Stimulated activated naive CD8-positive, alpha-beta T cell treated with anti-CD3 and anti-CD28 coated beads, Interleukin-15, Interleukin-2, amounts not matched to agents 100 U/mL and 50 U/mL, for 24 hours (primary cell): ENCODE measurements around the gene SLC25A51.
A peak's percentile ranks its signal among the peaks of the same experiment; 100 is the strongest.
"Not testable (repeated sequence)": the region's sequence is repeated elsewhere in the genome, so short reads cannot be mapped to it uniquely, and the experiment has no call there.

Source experiments
- ATAC-seq: fragments of 150-1000 bp; cut with Tn5 transposase; one replicate; pipeline ENCODE4 v1.10.0; 2021
- DNase-seq: peaks from one replicate; pipeline ENCODE4 v3.0.0; 2021

SLC25A51 gene

DNA sequence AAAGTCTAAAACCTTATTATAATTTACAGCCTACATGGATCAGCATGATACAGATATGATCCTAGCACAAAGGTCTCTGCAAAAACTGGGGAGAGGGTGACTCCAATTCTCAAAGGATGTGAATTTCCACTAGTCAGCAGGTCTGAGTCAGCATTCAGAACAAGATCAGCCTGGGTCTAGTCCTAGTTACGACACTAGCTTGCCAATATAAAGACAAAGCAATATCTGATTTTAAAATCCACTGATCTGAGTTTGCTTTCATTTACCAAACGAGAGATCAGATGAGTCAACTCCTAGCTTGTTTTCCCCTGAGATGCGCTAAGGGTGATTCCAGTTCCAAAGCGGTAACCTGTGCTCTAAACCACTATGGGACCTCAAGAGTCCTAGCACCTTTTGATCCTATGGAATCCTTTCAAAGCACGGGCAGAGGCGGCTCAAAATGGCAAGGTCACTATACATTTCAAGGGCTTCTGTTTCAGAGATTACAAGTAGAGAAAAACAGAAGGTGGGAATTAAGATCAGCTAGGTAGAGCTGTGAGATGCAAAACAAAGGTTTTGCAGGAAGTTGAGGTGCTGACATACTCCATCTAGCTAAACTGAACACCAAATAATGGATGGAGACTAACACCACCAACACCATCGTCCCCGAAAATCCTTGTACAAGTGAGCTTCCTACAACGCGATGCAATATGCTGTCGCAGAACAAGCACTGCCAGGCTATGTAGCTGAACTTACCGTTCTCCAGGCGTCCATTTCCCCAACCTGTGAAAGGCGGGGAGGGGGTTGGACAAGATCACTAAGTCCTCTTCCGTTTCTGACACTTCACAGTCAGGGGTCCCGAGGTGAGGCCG is 906 bp downstream of the SLC25A51 start:
- DNase-seq = no peak
- ATAC-seq = no peak

DNA sequence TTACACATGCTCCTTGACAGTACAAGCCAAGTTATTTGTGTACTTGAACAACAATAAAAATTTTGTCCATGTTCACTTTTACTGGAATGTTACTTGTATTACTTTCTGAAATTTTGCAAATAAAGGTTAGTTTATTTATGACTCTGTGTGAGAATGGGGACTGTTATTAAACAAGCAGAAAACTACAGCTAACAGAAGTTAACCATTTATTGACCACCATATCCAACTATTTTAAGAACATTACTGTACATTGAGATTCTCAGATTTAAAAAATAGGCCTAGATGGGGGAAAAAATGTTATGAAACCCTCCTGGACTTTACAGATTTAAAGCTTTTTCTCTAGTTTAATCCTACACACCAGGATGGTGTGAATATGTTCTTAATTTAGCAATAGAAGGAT is 1.8 kb downstream of the SLC25A51 start:
- ATAC-seq = no peak
- no peak for DNase-seq

DNA sequence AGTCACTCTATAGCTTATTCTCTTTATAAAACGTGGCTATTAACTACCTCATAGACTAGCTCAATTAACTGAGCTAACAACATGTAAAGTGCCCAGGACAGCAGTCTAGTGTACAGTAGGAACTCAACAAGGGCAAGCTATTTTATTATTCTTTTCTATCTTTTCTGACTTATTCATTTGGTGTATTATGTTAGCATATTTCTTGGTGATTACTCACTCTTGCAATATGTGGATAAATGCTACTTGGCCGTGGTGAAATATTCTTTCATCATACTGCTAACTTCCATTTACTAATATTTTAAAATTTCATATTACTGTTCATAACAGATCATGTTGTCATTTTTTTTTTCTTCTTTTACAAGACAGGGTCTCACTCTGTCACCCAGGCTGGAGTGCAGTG is 4.9 kb downstream of the SLC25A51 start:
- DNase-seq (no peak), ATAC-seq (no peak)

DNA sequence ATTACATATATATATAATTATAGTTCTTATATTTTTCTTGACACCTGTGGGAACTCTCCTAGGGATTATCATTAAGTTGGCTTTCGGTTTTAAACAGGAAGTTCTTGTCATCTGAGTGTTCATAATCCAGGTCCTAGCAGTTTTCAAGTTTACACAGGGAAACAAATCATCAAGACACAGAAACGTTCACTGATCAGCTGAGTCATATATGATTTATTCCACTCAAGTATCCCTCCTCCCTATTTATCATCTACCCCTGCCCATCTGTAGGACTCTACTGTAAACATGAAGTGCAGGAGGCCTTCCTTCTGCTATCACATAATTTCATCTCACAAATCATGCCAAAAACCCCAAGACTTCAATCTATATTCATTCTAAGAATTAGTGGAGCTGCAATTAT is 6.3 kb downstream of the SLC25A51 start:
- DNase-seq (no peak), ATAC-seq (no peak)

DNA sequence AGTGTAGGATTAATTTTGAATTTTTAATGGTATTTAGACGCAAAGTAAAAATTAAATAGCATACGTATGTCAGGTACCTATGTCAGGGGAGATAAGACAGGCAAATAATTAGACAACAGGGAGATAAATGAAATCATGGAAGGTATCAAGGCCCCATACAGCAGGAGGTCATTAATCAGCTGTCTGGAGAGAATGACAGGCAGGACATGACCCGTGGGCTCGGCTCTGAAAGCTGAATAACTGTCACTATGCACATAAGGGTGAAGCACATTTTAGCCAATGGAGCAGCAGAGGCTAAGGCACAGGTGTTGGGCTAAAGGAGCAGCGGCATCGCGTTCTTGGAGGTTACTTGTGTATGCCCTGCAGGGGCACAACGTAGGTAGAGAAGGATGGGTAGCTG is 11.9 kb downstream of the SLC25A51 start:
- ATAC-seq (no peak), DNase-seq (no peak)

DNA sequence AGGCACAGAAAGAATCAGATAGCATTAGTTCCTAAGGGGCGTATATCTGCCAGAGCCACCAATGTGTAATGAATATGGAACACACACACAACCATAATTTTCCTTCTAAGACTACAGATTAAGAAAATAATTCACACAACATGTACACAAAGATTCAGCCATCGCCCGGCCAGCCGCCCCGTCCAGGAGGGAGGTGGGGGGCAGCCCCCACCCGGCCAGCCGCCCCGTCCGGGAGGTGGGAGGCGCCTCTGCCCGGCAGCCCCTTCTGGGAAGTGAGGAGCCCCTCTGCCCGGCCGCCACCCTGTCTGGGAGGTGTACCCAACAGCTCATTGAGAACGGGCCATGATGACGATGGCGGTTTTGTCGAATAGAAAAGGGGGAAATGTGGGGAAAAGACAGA is 12.9 kb downstream of the SLC25A51 start:
- DNase-seq, ATAC-seq: not testable (repeated sequence)

DNA sequence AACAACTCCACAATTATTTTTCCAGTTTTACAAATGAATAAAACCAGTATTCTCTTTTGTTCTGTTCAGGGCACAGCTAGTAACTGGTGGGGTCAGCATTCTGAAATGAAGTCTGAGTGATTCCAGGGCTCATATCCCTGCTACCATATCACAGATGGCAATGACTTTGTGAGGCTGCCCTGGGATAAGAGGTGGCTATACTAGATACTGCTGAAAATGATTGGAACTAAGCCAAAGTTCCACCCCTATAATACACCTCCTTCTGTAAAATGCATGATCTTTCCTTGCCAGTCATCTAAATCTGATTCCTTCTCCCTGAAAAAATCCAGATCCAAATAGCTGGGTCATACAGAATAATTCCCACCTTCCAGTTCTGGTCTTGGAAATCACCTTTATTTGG is 14.4 kb downstream of the SLC25A51 start:
- ATAC-seq = no peak

DNA sequence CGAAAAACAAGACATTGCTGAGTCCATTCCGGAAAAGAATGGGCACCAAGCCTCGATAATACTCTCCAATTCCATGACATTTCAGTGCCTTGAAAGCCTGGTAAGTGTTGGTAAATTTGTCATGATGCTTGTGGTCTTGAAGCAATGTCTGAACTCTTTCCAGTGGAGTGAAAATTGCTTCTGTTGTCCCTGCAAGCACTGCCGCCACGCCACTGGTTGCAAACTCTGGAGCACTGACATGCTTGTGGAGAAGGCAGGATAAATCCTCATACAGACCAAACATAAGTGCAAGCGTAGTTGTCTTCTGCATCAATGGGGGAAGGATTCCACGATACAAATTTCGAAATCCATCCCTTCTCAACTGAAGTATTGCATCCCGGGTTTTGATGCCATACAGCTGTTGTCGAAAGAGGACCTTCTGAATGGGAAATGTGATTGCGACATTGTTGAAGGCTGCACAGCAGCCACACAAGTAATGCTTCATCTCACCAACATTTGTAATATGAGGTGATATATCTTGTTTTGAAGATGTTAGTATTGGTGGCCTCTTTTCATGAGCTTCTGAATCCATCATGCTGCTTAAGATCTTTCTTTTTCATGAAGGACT is 15.8 kb downstream of the SLC25A51 start:
- not testable (repeated sequence) for ATAC-seq

More for the DNA sequence above, 14.4 kb downstream of the SLC25A51 start:
- no peak for DNase-seq

DNA sequence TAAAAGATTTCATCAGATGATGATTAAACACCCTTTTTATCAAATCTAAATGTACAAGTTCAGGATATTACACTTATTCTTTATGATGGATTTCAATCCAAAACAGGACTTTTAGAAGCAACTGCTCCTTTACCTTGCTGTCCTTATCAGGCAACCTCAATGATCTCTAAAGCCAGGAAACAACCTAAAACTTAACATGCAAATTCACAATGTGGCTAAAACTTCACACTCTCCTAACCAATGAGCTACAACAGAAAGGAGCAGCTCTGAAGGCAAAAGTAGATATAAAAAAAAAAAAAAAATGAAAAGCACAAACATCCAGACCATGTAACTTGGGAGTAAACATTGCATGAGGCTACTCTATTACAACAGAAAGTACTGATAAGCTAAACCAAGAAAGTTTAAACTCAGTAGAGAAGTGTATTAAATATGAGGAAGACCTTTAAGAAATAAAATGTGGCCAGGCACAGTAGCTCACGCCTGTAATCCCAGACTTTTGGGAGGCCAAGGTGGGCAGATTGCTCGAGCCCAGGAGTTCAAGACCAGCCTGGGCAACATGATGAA is 22.9 kb downstream of the SLC25A51 start:
- ATAC-seq (no peak), DNase-seq (no peak)

More for the DNA sequence above, 15.8 kb downstream of the SLC25A51 start:
- DNase-seq = not testable (repeated sequence)

DNA sequence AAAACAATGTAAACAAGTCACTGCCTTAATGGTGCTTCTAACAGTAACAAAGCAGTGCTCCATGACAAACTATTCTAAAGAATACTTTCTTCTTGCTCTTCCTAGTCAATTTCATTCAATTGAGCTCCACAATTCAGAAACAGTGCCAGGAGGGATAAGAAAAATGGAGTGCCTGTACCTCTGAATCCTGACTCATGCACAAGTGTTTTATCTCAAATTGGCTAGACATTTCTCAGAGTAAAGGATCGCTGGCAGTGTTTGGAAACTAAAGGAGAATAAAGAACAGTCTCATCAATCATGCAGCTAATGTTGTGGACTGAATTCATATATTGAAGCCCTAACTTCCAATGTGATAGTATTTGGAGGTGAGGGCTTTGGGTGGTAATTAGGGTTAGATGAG is 27.6 kb downstream of the SLC25A51 start:
- no peak for ATAC-seq
- no peak for DNase-seq

DNA sequence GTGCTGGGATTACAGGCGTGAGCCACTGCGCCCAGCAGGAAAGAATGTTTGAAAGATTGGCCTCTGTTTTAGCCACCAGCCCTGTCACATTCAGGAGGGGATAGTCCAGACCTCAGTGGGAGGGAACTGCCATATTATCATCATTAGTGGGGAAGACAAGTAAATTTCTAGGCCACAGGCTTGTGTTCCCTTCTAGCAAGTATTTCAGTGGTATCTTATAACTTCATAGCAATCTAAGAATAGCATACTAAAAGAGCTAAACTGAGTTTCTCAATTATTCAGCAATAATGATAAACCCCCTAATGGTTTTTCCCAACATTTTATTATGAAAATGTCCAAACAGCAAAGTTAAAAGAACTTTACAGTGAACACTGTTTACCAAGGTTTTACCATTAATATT is 30.0 kb downstream of the SLC25A51 start:
- no peak for DNase-seq
- ATAC-seq = no peak

DNA sequence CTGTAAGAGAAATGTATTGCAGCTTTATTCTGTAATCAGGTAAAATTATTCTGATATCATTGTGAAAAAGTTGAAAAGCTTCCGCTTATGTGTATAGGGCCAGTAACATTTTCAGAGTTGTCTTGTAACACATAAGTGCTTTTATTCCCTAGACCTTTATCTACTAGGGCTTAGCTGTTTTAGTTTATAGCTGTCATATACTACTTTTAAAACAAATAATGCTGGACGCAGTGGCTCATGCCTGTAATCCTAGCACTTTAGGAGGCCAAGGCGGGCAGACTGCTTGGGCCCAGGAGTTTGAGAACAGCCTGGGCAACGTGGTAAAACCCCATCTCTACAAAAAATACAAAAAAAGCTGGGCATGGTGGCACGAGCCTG is 33.1 kb downstream of the SLC25A51 start:
- no peak for DNase-seq
- no peak for ATAC-seq

DNA sequence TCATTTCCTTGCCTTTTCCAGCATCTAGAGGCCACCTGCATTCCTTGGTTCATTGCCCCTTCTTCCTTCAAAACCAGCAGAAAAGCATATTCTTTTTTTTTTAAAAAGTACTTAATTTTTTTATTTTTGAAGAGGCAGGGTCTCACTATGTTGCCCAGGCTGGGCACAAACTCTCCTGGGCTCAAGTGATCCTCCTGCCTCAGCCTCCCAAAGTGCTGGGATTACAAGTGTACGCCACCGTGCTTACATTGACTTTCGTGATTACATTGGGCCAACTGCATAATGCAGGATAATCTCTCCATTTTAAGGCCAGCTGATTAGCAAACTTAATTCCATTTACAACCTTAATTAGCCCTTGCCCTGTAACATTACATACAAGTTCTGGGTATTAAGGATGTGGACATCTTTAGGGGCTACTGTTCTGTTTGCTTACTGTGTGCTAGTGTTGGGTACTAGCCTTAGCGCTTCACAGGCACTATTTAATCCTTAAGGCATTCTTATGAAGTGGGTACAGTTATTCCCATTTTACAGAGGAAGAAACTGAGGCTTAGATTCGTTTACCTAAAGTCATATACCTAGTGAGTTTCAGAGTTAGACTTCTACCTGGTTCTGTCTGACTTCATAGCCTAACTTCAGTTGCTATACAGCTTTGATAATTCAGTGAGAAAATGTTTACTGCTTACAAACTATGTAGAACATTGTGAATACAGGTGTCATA is 33.7 kb downstream of the SLC25A51 start:
- ATAC-seq (no peak), DNase-seq (no peak)

DNA sequence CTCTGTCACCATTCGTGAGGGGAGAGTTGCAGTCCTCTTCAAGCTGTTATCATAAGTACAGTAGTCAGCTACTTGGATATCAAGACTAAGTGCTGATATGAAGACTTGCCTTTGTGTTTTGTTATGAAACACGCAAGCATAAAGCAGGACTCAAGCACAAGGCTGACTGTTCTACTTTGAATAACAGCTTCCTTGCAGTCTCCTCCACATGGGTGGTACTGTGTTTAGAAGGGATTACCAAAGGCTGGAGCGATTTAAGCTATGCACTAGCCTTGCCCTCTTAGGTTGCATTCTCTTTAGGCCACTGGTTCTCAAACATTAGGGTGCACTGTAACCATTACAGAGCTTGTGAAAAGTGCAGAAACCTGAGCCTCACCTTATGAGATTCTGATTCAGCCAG is 41.4 kb downstream of the SLC25A51 start:
- DNase-seq (no peak), ATAC-seq (no peak)

DNA sequence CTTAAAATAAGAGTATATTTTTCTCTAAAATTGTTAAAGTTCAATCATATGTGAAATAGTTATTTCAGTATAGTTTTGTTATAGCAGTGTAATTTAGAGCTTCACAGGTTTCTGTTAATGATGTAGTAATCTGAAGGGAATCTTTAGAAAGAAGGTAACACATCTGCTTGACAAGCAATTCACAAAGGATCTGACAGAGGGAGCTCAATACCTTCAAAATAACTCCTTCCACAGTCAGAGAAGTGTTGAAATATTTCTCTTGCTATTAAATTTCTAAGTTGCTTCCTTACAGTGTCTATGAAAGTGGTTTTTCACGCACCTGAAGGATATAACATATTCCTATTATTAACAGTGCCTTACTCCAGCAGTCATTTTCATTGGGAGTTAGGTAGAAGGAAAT is 44.9 kb downstream of the SLC25A51 start:
- DNase-seq (no peak), ATAC-seq (no peak)

DNA sequence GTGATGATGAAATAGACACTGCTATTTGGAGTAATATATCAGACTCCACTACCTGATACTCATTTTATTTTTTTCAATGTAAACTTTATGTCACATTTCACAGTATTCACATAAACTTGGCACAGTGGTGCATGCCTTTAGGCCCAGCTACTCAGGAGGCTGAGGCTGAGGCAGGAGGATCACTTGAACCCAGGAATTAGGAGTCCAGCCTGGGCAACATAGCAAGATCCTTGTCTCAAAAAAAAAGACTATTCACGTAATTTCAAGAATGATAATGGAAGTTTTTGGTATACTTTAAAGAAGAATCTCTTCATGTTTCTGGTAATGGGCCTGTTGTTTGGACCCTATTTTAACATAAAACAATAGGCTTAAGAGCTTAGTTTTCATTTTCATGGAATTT is 47.4 kb downstream of the SLC25A51 start:
- ATAC-seq (no peak), DNase-seq (no peak)

DNA sequence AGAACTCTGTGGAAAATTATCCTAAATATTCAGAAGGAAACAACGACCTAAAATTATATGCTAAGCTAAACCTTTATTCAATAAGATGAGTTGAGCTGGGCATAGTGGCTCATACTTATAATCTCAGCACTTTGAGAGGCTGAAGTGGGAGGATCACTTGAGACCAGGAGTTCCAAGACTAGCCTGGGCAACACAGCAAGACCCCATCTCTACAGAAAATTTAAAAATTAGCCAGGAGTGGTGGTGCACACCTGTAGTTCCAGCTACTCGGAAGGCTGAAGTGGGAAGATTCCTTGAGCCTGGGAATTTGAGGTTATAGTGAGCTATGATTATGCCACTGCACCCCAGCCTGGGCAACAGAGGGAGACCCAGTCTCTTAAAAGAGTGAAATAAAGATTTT is 51.7 kb downstream of the SLC25A51 start:
- no peak for DNase-seq
- ATAC-seq = no peak

DNA sequence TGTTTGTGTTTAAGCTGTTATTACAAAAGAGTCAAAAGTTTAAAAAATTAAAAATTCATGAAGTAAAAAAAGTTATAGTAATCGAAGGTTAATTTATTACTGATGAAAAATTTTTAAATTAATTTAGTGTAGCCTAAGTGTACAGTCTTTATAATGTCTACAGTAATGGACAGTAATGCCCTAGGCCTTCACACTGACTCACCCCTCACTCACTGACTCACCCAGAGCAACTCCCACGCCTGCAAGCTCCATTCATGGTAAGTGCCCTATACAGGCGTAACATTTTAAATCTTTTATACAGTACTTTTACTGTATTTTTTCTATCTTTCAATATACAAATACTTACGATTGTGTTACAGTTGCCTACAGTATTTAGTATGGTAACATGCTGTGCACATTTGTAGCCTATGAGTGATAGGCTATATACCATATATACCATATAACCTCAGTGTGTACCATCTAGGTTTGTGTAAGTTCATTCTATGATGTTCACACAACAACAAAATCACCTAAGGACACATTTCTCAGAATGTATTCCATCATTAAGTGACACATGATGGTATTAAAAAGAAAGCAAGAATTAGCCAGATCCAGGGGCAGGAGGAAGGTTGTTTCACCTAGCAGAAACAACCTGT is 63.2 kb downstream of the SLC25A51 start:
- DNase-seq (peak; percentile 19), ATAC-seq (peak; percentile 49)

DNA sequence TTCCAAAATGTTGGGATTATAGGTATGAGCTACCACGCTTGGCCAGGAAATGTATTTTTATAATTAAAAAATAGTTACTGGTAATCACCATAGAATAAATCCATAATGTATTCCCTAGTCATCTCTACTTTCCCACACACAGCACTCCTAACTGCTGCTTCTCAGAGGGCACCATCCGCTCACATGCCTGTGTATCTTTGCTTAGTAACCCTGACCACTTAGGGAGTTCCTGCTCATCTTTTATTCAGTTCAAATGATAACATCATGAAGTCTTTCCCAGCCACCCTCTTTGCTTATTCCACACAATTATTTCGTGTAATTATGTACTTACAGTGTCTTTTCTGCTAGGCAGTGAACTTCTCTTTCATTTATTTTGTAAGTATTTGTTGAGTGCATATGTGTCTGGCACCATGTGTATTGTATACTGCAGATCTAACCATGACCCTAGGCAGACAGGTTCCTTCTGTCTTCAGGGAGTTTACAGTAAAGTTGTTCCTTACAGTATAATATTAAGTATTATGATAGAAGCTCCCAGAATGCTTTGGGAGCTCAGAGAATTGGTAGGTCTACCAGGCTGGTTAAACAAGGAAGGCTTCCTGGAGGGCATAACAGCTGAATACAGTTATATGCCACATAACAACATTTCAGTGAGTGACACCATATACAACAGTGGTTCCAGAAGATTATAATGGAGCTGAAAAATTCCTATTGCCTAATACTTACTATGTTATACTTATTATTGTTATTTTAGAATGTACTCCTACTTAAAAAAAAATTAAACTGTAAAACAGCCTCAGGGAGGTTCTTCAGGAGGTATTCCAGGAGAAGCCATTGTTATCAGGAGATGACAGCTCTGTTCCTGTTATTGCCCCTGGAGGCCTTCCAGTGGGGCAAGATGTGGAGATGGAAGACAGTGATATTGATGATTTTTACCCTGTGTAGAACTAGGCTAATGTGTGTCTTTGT is 64.1 kb downstream of the SLC25A51 start:
- ATAC-seq = no peak
- DNase-seq = no peak
